Activated T-cell treated with anti-CD3 and anti-CD28 coated beads for 48 hours (primary cell): ENCODE data around the gene IGF1R.
A peak's percentile ranks its signal among the peaks of the same experiment; 100 is the strongest.

Experiments used
- DNase-seq: peaks from one replicate; pipeline ENCODE4 v3.0.0-alpha.2; 2020; ENCODE audit warnings: low read depth

IGF1R gene

GRCh38 chr15:98776607-98777281, 128.4 kb downstream of the IGF1R start:
- DNase-seq = no peak

- no peak for DNase-seq
Observed at GRCh38 chr15:98777426-98777825, 129.1 kb downstream of the IGF1R start.

- no peak for DNase-seq
Observed at GRCh38 chr15:98778263-98778959, 130.1 kb downstream of the IGF1R start.

GRCh38 chr15:98778960-98779359, 130.6 kb downstream of the IGF1R start:
- no peak for DNase-seq

GRCh38 chr15:98779463-98780071, 131.2 kb downstream of the IGF1R start:
- peak; percentile 69 for DNase-seq

- no peak for DNase-seq
Observed at GRCh38 chr15:98781838-98782237, 133.5 kb downstream of the IGF1R start.

GRCh38 chr15:98782801-98783200, 134.5 kb downstream of the IGF1R start:
- DNase-seq = no peak

- DNase-seq = no peak
Observed at GRCh38 chr15:98785431-98785806, 137.1 kb downstream of the IGF1R start.

- no peak for DNase-seq
Observed at GRCh38 chr15:98785807-98786621, 137.7 kb downstream of the IGF1R start.

GRCh38 chr15:98786717-98787116, 138.4 kb downstream of the IGF1R start:
- no peak for DNase-seq

GRCh38 chr15:98787194-98787593, 138.9 kb downstream of the IGF1R start:
- no peak for DNase-seq

- no peak for DNase-seq
Observed at GRCh38 chr15:98787936-98788757, 139.8 kb downstream of the IGF1R start.

- no peak for DNase-seq
Observed at GRCh38 chr15:98789020-98789419, 140.7 kb downstream of the IGF1R start.

GRCh38 chr15:98790270-98790669, 141.9 kb downstream of the IGF1R start:
- DNase-seq = no peak

GRCh38 chr15:98791046-98791701, 142.8 kb downstream of the IGF1R start:
- DNase-seq = no peak

GRCh38 chr15:98792117-98792516, 143.8 kb downstream of the IGF1R start:
- DNase-seq = no peak

- no peak for DNase-seq
Observed at GRCh38 chr15:98794211-98794610, 145.9 kb downstream of the IGF1R start.

GRCh38 chr15:98794748-98795147, 146.4 kb downstream of the IGF1R start:
- no peak for DNase-seq

- no peak for DNase-seq
Observed at GRCh38 chr15:98795980-98796379, 147.6 kb downstream of the IGF1R start.

- no peak for DNase-seq
Observed at GRCh38 chr15:98796685-98797357, 148.5 kb downstream of the IGF1R start.
